IMR-90 (cell line): Measurements from ENCODE around the gene PITPNB.

Experiments
- BHLHE40 ChIP-seq: fragments of 150-350 bp; IDR thresholded peaks from 2 replicates; pipeline ENCODE4 v1.6.1; 2016; ENCODE audit warnings: mild to moderate bottlenecking, low read depth, low read length
- CEBPB ChIP-seq: IDR thresholded peaks from 2 replicates; pipeline ENCODE4 v1.6.1; 2012; ENCODE audit warnings: low read depth, low read length, improper control_type of control experiment
- CHD1 ChIP-seq: IDR thresholded peaks from 2 replicates; pipeline ENCODE4 v1.6.1; 2012; ENCODE audit warnings: low read depth, low read length, improper control_type of control experiment
- CTCF ChIP-seq: conservative IDR thresholded peaks from 2 replicates; pipeline ENCODE4 v1.5.1; 2012; ENCODE audit warnings: mild to moderate bottlenecking, low read depth, low read length, improper control_type of control experiment
- MAFK ChIP-seq: IDR thresholded peaks from 2 replicates; pipeline ENCODE4 v1.6.1; 2012; ENCODE audit warnings: low read depth, low read length, improper control_type of control experiment
- POLR2A ChIP-seq: IDR thresholded peaks from 2 replicates; pipeline ENCODE4 v1.6.1; 2012; ENCODE audit warnings: mild to moderate bottlenecking, low read depth, low read length
- RAD21 ChIP-seq: IDR thresholded peaks from 2 replicates; pipeline ENCODE4 v1.6.1; 2012; ENCODE audit warnings: low read length, improper control_type of control experiment
- RFX5 ChIP-seq: IDR thresholded peaks from 2 replicates; pipeline ENCODE4 v1.8.0; 2012; ENCODE audit warnings: low read depth, mild to moderate bottlenecking, low read length, moderate library complexity
- USF2 ChIP-seq: fragments of 150-350 bp; IDR thresholded peaks from 2 replicates; pipeline ENCODE4 v1.6.1; 2017; ENCODE audit warnings: mild to moderate bottlenecking, antibody characterized with exemption, low read length, low read depth

GRCh38 chr22:27839057-27839660 is 79.9 kb downstream of the PITPNB start:
- TF ChIP-seq CEBPB = no peak
- TF ChIP-seq USF2 = no peak
- no peak for TF ChIP-seq CTCF
- no peak for TF ChIP-seq RAD21
- no peak for TF ChIP-seq MAFK
- TF ChIP-seq CHD1 = no peak
- no peak for TF ChIP-seq POLR2A
- no peak for TF ChIP-seq RFX5
- TF ChIP-seq BHLHE40 = no peak
